GM23338 (cell line): ENCODE measurements around the gene GGA1. TPM values are rescaled to one million over a fixed set of nuclear protein-coding genes. Genes with fewer than 3 reads are reported as not detected.
A peak's percentile ranks its signal among the peaks of the same experiment; 100 is the strongest.

ENCODE experiments used
- ATAC-seq: fragments of 200-7000 bp; cut with Tn5 transposase; 3 replicates; pipeline ENCODE4 v1.9.1; 2020
- DNase-seq: peaks from one replicate; pipeline ENCODE4 v3.0.0-alpha.2; 2015; ENCODE audit warnings: low spot score
- H2AFZ ChIP-seq: fragments of 200-600 bp; sonication (generic); 2 replicates; pipeline ENCODE4 v1.8.0; 2016; ENCODE audit warnings: antibody characterized with exemption, mild to moderate bottlenecking, moderate library complexity
- H3F3A ChIP-seq: fragments of 200-600 bp; sonication (generic); replicated peaks from 2 replicates; pipeline ENCODE4 v1.8.0; 2017; ENCODE audit warnings: antibody characterized with exemption, mixed run types, low read depth
- H3K27ac ChIP-seq: fragments of 200-600 bp; sonication (generic); 2 replicates; pipeline ENCODE4 v1.6.1; 2016; ENCODE audit warnings: low read depth
- H3K27me3 ChIP-seq: fragments of 200-600 bp; sonication (generic); 2 replicates; pipeline ENCODE4 v1.8.0; 2016; ENCODE audit warnings: mild to moderate bottlenecking, mixed run types, moderate library complexity; ENCODE audit not compliant: insufficient read depth
- H3K36me3 ChIP-seq: fragments of 200-600 bp; sonication (generic); 2 replicates; pipeline ENCODE4 v1.8.0; 2016; ENCODE audit warnings: mild to moderate bottlenecking; ENCODE audit not compliant: insufficient read depth
- H3K4me1 ChIP-seq: fragments of 200-600 bp; sonication (generic); 2 replicates; pipeline ENCODE4 v1.8.0; 2016; ENCODE audit warnings: mild to moderate bottlenecking, moderate library complexity; ENCODE audit not compliant: insufficient read depth
- H3K4me2 ChIP-seq: fragments of 200-600 bp; sonication (generic); 2 replicates; pipeline ENCODE4 v1.7.1; 2017; ENCODE audit warnings: mixed run types
- H3K4me3 ChIP-seq: fragments of 200-600 bp; sonication (generic); 2 replicates; pipeline ENCODE4 v1.6.1; 2016; ENCODE audit warnings: mixed run types
- H3K79me2 ChIP-seq: fragments of 200-600 bp; sonication (generic); replicated peaks from 2 replicates; pipeline ENCODE4 v1.8.0; 2017; ENCODE audit warnings: mild to moderate bottlenecking; ENCODE audit not compliant: insufficient read depth
- H3K9me2 ChIP-seq: fragments of 200-600 bp; sonication (generic); 2 replicates; pipeline ENCODE4 v1.8.0; 2017; ENCODE audit not compliant: insufficient read depth
- H4K20me1 ChIP-seq: fragments of 200-600 bp; sonication (generic); replicated peaks from 2 replicates; pipeline ENCODE4 v1.8.0; 2017; ENCODE audit warnings: mild to moderate bottlenecking; ENCODE audit not compliant: insufficient read depth
- H3K27ac Mint-ChIP-seq: 2 replicates; pipeline ENCODE4 v1.8.0; 2020; ENCODE audit warnings: inconsistent platforms, mild to moderate bottlenecking, moderate library complexity, mixed read lengths
- H3K27me3 Mint-ChIP-seq: 3 replicates; pipeline ENCODE4 v1.8.0; 2022; ENCODE audit warnings: low read depth, mild to moderate bottlenecking, moderate library complexity, mixed read lengths, inconsistent platforms; ENCODE audit not compliant: insufficient read depth, poor library complexity
- H3K36me3 Mint-ChIP-seq: 3 replicates; pipeline ENCODE4 v1.8.0; 2021; ENCODE audit warnings: low read depth, mild to moderate bottlenecking, inconsistent platforms, moderate library complexity, mixed read lengths
- H3K4me1 Mint-ChIP-seq: 3 replicates; pipeline ENCODE4 v1.8.0; 2020; ENCODE audit warnings: mild to moderate bottlenecking, inconsistent platforms, mixed read lengths
- H3K4me3 Mint-ChIP-seq: 3 replicates; pipeline ENCODE4 v1.8.0; 2021; ENCODE audit warnings: moderate library complexity, mild to moderate bottlenecking, inconsistent platforms, mixed read lengths
- H3K9me3 Mint-ChIP-seq: 3 replicates; pipeline ENCODE4 v1.8.0; 2020; ENCODE audit warnings: moderate library complexity, mild to moderate bottlenecking, inconsistent platforms, mixed read lengths
- CREB1 ChIP-seq: fragments of 250-450 bp; sonication (Bioruptor Pico); IDR thresholded peaks from 2 replicates; pipeline ENCODE4 v1.5.0; 2020; ENCODE audit warnings: low read depth, mild to moderate bottlenecking, moderate library complexity
- CTCF ChIP-seq, 2 experiments: fragments of 200-600 bp in 1 of 2; sonication (generic) in 1 of 2; conservative IDR thresholded peaks; 2 replicates each; pipeline versions ENCODE4 v1.5.1 to v1.6.1; 2016 to 2017; ENCODE audit warnings: antibody characterized with exemption in 2 of 2, low read depth in 2 of 2, mild to moderate bottlenecking in 2 of 2, moderate library complexity in 1 of 2
- ETS1 ChIP-seq: IDR thresholded peaks from 2 replicates; pipeline ENCODE4 v1.6.1; 2016; ENCODE audit warnings: antibody characterized with exemption
- EZH2 ChIP-seq: fragments of 200-600 bp; sonication (generic); IDR thresholded peaks from one replicate; pipeline ENCODE4 v1.8.0; 2017; ENCODE audit warnings: antibody characterized with exemption, mild to moderate bottlenecking, low read depth; ENCODE audit not compliant: unreplicated experiment
- EZH2phosphoT487 ChIP-seq: fragments of 200-600 bp; sonication (generic); IDR thresholded peaks from one replicate; pipeline ENCODE4 v1.8.1; 2018; ENCODE audit warnings: antibody characterized with exemption; ENCODE audit not compliant: unreplicated experiment
- NANOG ChIP-seq: IDR thresholded peaks from 2 replicates; pipeline ENCODE4 v1.6.1; 2016; ENCODE audit warnings: antibody characterized with exemption, borderline replicate concordance
- ZNF331 ChIP-seq: fragments of 250-450 bp; sonication (Bioruptor Pico); IDR thresholded peaks from 2 replicates; pipeline ENCODE4 v1.5.0; 2020; ENCODE audit warnings: low read depth, mild to moderate bottlenecking, moderate library complexity
- ZNF462 ChIP-seq: fragments of 250-450 bp; sonication (Bioruptor Pico); IDR thresholded peaks from 2 replicates; pipeline ENCODE4 v1.5.0; 2020; ENCODE audit warnings: mild to moderate bottlenecking, moderate library complexity
- polyA plus RNA-seq: library from polyadenylated mRNA; unstranded; fragments of >200 nt; fragmentation: Nextera tagmentation; extraction: Ambion mirVana; gene quantifications from 2 replicates; pipeline ENCODE4 v1.2.1, GENCODE V29; 2016
- total RNA-seq: library from RNA; depleted of rRNA; stranded (reverse); fragments of >200 nt; shearing (Covaris generic); gene quantifications from 2 replicates; pipeline ENCODE4 v1.2.3, GENCODE V29; 2014

The GGA1 gene
- total and polyA plus RNA-seq, 2 experiments from 2014 or later, result 36.9 to 57.1 TPM

DNA sequence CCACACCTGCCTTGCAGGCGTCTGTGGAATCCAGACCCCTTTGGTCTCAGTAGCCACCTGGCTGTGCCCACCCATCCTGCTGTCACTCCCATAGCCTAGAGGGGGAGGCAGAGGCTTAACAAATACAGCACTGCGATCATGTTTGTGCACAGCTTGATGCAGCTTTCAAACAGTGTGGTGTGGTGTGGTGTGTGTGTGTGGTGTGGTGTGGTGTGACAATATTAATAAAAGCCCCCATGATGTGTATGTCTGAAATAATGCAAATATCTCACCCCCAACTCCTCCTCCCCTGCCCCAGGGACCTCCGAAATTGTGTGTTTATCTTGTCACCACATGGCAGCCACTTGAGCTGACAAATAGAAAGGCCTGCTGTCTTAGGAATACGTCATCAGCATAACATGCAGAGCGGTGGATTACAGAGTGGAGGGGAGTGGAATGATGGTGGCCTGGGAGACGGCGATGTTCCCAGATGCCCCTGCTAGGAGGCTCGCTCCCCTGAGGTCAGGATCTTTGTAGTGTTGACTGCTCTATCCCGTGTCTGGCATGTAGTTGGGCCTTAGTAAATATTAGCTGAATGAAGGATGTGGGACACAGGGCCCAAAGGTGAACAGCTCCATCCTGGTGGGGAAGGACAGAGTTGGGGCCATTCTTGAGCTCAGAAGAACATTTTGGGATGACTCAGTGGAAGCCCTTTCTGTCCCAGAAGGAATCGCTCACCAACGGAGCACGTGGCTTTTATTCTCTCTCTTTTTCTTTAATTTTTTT lies 52.7 kb downstream of the GGA1 start:
- no peaks in the 10 kb centered on the region for H3K9me2 ChIP-seq
- no peaks in the 10 kb centered on the region; the same call in 2 of the 3 replicates for H3K9me3 Mint-ChIP-seq
- no peak overlapping the region for H3K4me2 ChIP-seq
- peaks cover 59% of the 10 kb centered on the region for H3K79me2 ChIP-seq
- H2AFZ ChIP-seq, result no peak overlapping the region
- H3K27me3 Mint-ChIP-seq, result peaks cover 15% of the 10 kb centered on the region
- peaks cover 5% of the 10 kb centered on the region; the same call in 1 of the 2 replicates for H3K4me1 ChIP-seq
- DNase-seq (peak; percentile 28), ATAC-seq (no peak)
- H4K20me1 ChIP-seq, result peaks cover 30% of the 10 kb centered on the region
- H3K4me1 Mint-ChIP-seq, result peaks cover 25% of the 10 kb centered on the region
- no peaks in the 10 kb centered on the region for H3K36me3 ChIP-seq
- H3K27ac ChIP-seq, result no peak overlapping the region
- H3K27me3 ChIP-seq, result no peaks in the 10 kb centered on the region
- H3F3A ChIP-seq, result peaks cover 15% of the 10 kb centered on the region; the same call in 1 of the 2 replicates
- no peak overlapping the region for H3K4me3 ChIP-seq
- TF ChIP-seq NANOG, result no peak
- TF ChIP-seq ZNF331, result no peak
- TF ChIP-seq EZH2phosphoT487, result no peak
- TF ChIP-seq CTCF (conservative IDR thresholded peaks at IDR 0.05; ENCODE audit: low read depth in 2 of 2), result peak; percentile 43 to 58
- no peak for TF ChIP-seq EZH2
- no peak for TF ChIP-seq CREB1 (CRISPR knock-in tag)
- TF ChIP-seq ETS1, result no peak
- no peak overlapping the region for H3K27ac Mint-ChIP-seq
- H3K4me3 Mint-ChIP-seq, result peak overlapping the region; percentile 89; the same call in 2 of the 3 replicates
- H3K36me3 Mint-ChIP-seq, result peaks cover 13% of the 10 kb centered on the region

DNA sequence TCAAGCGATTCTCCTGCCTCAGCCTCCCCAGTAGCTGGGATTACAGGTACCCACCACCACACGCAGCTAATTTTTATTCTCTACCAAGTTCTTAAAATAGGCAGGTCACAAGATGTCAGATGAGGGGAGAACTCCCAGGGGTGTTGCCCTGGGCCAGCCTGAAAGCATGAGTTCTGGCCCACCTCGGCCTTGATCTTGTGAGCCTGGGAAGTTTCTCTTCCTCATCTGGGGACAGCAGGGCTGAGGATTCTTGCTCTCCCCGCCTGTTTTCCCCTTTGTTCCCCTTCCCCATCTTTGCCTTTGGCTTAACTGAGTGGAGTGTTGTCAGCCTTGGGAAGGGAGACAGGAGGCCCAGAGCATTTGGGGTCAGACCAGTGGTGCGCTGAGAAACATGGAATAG lies 53.4 kb downstream of the GGA1 start:
- Histone ChIP-seq H2AFZ (no peak overlapping the region), H3K27me3 (no peaks in the 10 kb centered on the region), H3F3A (0 out of 2 replicates have a peak, but pooled peaks cover 15% of the 10 kb centered on the region), H3K27ac (no peak overlapping the region), H3K9me2 (no peaks in the 10 kb centered on the region), H3K4me1 (peaks cover 5% of the 10 kb centered on the region; the same call in 1 of the 2 replicates), H3K36me3 (no peaks in the 10 kb centered on the region), H3K4me3 (no peak overlapping the region), H4K20me1 (peaks cover 30% of the 10 kb centered on the region), H3K79me2 (peaks cover 59% of the 10 kb centered on the region), H3K4me2 (no peak overlapping the region)
- Mint-ChIP-seq H3K4me1 (peaks cover 25% of the 10 kb centered on the region), H3K4me3 (no peak overlapping the region; the same call in 2 of the 3 replicates), H3K27me3 (peaks cover 15% of the 10 kb centered on the region), H3K9me3 (no peaks in the 10 kb centered on the region; the same call in 2 of the 3 replicates), H3K36me3 (peaks cover 20% of the 10 kb centered on the region), H3K27ac (no peak overlapping the region)
- TF ChIP-seq CTCF (conservative IDR thresholded peaks at IDR 0.05; ENCODE audit: low read depth in 2 of 2) (no peak), ZNF462 (CRISPR knock-in tag) (no peak)
- DNase-seq (no peak), ATAC-seq (no peak)
